NCI-H446 (cell line): ENCODE results near the gene FRS3.
A peak's percentile ranks its signal among the peaks of the same experiment; 100 is the strongest.
"Not testable (repeated sequence)": the region's sequence is repeated elsewhere in the genome, so short reads cannot be mapped to it uniquely, and the experiment has no call there.

Experiments used
- DNase-seq, 2 experiments: peaks; one replicate each; lab custom pipeline; 2025; lab: John Stamatoyannopoulos, UW

Gene FRS3

DNA sequence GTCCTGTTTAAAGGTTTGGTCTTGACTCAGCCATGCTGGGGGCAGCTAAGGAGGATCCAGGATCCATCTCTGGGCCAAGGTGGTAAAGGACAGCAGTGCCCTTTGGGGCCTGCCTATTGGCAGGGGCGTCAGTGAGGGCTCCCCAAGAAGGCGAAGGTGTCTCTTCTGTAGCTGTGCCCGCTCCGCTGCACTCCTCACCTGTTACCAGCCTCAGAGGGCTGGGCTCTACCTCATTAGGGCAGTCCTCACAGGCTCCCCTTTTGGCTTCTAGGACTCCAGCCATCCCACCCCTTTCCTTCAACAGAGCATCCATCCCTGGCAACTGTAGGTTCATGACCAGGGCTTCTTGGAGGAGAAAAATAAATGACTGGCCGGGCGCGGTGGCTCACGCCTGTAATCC, 10.3 kb downstream of the FRS3 start:
- no peak for DNase-seq

DNA sequence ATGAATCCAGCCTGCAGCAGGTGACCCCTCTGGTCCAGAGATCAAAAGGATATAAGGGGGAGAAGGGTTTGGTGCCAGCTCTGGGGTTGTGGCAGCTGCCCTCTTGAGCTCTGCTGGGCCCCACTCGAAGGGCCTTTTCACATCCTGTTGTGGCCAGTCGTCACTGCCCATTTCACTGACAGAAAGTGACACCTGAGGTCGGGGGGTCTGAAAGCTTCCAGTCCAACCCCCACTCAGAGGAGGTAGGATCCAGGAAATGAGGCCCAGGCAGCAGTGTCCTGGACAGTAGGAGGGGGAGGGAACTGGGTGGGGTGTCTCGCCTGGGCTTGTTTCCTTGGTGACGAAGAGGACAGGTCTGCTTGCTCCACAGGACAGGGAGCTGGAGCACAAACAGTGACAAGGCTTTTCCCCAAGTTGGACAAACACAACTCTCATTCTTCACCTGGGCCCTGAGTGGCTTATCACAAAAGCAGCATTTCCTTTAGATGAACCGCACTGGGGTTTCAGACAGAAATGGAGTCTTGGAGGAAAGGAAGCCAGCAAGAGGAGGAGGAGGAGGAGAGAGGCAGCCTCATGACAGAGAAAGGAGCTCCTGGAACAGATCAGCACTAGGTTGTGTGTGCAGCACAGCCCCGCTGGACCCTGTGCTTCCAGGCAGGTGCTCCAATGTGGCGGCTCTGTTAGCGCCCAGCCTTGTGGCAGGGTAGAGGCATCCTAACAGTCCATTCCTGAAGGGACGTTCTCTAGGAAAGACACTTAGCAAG, 11.0 kb downstream of the FRS3 start:
- no peak for DNase-seq

DNA sequence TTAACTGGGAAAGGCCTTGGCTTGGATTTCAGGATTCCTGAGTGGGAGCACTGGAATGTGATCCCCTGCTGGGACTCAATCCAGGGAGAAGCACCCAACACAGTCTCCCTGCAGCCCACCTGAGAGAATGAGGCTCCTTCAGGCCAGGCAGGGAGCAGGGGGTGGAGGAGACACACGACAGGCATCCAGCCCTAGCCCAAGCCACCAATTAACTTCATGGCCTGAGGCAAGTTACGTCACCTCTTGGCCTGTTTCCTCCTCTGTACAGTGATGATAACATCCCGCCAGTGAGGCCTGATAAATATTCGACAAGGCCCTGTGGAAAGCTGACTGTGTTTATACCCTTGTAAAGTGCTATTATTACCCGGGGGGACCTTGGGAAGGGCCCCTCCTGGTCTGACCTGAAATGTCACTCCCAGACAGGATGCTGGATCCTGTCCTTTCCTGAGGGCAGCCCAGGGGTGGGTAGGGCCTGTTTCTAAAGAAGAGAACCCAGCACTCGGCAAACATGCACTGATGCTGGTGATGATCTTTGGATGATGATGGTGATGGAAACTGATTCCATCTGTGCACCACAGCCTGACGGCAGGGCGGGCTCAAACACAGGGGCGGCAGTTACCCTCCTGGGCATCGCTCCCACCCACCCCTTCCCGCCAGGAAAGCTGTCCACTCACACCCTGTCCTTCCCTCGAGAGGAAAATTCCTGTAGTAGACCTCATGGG, 12.4 kb downstream of the FRS3 start:
- DNase-seq, result no peak

DNA sequence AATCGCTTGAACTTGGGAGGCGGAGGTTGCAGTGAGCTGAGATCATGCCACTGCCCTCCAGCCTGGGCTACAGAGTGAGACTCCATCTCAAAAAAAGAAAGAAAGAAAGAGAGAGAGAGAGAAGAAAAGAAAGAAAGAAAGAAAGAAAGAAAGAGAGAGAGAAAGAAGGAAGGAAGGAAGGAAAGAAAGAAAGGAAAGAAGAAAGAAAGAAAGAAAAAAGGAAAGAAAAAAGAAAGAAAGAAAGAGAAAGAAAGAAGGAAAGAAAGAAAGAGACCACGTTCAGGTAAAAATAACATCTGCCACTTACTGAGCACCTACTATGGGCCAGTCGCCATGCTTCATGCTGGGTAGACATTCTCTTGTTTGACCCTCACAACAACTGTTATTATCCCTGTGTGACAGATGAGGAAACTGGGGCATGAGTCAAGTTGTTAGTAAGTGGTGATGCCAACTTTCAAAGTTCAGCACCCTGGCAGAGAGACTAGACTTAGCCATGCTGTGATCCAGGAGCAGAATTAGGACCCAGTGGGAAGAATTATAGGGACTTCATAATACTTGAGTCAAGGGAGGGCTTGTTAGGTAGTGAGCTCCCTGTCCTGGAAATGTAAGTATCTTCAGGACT, 13.5 kb downstream of the FRS3 start:
- DNase-seq, result not testable (repeated sequence)

DNA sequence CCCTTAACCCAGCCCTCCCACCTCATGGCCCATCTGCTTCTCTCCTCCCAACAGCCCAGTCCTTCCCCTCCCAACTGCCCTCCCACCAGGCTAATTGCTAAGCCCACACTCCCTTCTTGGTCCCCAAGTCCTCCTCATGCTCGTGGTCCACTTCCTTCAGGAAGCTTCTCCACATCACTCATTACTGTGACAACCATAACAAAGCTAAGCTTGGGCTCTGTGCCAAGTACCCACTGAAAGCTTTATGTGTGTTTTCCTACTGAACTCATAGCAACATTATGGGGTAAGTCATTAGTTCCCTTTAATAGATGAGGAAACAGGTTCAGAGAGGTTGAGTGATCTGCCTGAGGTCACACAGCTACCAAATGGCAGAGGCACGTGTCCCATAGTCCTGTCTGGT, 16.2 kb downstream of the FRS3 start:
- no peak for DNase-seq

DNA sequence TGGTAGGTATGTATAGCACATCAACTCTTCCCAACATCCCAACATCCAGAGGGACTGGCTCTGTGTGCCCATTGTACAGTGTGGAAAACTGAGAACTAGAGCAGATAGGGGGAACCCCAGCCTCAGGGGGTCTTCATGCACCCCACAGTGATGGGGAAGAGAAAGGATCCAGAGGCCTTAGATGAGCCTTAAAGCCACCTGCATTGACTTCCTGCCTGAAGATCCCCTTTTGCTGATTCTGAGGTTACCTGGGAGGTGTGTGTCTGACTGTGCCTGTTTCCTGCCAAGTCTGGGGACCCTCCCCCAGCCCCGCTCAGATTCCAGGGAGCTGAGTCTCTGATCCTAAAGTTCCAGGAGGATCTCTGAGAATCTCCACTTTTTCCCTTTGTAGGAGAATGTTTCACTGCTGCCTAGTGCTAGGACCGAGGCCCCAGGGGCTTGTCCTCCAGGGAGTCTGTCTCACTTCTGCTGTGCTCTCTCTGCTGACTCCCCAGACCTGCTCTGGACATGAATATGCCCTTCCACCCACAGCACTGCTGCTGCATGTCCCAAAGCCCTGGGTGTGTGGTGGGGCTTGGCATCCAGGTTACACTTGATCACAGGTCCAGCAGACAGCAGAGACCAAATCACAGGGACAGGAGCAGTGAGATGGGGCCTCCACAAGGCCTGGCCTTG, 19.7 kb downstream of the FRS3 start:
- DNase-seq, result no peak

DNA sequence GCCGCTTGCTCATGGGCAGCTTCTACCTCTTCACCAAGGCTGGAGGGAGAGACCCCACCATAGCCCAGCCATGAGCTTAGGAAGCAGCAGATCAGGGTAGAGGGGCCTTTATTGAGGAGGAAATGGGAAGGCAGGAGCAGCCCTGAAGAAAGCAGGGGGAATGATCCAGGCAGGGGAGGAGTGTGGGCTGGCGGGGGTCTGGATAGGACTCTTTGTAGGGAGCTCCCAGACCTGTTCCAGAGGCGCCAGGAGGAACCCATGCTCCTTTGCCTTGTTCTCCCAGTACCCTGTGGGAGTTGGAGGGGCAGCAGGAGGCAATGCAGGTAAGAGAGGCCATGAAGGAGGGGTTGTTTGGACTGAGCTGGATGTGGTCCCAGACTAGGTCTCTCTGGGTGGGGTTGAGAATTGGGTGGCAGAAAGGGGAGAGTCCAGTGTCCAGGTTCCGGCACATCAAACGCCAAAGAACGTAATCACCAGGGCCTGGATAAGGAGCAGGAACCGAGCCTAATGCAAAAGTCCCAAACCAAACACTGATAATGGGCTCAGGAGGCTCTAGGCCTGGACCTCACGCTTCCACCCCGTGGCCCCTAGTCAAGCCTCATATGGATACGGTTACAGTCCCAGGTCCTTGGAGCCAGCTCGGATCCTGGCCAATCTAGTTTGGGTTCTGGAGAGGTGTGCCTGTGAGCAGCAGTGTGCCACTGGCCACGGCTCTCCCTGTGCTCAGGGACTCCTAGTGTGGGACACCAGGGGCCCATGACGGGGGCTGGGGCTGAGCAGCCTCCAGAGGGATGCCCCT, 20.4 kb downstream of the FRS3 start:
- no peak for DNase-seq

DNA sequence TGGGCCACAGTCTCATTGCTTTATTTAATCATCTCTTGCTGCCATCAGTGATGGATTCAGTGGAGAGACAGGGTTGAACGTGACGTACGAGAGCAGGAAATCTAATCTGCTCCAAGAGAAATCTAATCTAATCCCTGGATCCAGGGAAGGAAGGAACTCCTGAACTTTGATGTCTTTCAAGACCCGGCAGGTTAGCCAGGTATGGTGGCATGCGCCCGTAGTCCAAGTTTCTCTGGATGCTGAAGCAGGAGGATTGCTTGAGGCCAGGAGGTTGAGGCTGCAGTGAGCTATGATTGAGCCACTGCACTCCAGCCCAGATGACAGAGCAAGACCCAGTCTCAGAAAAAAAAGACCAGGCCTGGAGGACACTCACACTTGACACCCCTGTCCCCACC, 21.1 kb downstream of the FRS3 start:
- DNase-seq, result no peak

DNA sequence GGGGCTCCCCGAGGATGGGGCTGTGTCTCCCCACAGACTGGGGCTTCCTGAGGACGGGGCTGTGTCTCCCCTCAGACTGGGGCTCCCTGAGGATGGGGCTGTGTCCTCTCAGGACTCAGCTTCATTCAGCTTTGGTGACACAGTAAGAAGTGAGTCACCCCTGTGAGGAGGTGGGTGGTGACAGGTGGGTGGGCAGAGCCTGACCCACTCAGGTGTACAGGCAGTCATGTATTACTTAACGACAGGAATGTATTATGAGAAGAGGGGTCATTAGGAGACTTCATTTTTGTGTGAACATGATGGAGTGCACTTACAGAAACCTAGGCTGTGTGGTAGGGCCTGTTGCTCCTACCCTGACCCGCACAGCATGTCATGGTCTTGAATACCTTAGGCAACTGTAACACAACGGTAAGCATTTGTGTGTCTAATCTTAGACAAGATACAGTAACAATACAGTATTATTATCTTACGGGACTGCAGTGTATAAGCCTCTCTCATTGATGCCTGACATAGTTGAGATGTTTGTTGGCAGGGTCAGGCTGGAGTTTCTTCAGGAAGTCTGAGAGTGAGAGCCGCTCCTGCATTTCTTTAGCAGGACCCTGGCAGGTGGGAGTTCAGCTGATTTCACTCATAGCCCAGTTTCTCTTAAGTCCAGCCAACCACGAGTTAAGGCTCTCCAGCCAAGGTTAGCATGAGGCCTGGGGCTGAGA, 21.6 kb downstream of the FRS3 start:
- DNase-seq, result no peak

DNA sequence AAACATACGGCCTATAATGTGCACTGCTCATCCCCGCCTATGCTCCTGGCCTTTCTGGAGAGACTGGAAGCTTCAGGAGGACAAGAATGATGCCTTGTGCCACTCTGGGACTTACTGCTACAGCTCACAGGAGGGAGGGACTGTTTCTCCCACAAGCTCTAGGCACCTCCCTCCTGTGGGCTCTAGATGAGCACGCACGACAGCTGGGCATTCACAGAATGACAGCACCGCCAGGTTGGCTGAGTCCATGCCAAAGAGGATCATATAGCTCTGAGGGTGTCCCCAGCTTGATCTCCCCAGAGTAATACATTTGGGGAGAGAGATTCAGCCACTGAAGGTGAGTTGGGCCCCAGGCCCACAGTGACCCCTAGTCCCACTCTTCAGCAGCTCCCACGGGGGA, 22.4 kb downstream of the FRS3 start:
- peak in 1 of 2 experiments; percentile 19 for DNase-seq

DNA sequence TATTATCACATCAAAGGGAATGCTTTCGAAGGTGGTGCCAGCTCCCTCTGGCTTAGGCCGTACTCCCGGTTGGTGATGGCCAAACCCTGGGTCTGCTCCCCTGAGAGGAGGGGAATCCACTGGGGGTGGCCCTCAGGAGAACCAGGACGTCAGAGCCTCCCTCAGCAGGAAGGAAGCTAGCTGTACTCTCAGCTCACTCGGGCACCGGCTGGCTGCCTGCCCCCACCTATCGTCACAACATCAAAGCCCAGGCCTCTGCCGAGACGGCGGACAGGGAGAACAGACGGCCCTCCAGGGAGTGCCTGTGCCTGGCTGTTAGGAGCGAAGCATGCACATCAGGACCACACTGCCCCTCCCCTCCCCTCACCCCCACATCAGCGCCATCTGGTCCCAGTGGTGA, 23.3 kb downstream of the FRS3 start:
- no peak for DNase-seq

DNA sequence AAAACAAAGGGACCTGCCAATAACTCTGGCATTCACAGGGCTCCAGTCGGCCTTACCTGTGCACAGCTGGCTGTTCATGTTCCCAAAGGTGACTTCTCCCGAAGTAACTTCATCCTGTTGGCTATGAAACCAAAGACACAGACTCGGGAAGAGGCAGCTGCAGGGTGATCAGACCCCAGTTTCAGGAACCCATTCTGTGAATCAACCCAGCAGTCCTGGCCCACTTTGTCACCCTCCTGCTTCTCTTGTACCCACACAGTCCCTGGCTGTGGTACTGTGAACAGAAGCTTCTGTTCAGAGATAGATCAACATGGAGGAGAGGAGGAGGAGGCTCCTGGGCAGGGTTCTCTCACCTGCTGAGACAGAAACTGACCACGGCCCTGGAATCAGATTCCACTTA, 23.8 kb downstream of the FRS3 start:
- no peak for DNase-seq

DNA sequence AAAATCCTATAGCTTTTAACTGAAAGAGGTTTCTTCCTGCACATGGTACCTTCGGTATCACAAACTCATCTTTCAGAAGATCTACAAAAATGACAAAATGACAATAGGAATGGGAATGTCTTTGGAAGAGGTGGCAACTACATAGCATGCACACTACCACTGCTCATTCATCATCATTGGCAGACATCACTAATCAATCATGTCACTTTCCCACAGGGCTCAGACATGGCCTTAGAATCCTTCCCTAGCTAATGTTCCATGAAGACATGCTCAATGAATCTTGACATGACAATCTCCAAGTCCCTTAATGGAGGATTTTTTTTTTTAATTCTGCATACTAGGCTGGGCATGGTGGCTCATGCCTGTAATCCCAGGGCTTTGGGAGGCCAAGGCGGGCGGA, 29.3 kb downstream of the FRS3 start:
- no peak for DNase-seq

DNA sequence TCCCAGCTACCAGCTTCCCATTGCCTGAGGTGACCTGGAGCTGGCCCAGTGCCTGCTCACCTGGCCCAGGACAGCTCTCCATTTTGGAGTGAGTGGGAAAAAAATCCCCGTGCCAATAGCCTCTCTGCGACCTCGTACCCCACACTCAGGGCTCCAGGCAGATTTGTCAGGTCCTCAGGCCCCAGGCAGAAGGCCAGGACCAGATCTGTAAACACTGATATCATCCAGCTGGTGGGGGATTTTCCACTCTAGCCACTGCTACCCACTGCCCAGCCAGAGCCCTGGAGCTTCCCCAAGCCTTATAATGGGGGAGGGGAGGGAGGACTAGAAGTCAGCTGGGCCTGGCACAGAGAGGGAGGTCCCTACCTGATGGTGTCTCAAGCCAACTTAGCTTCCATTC, 31.2 kb downstream of the FRS3 start:
- DNase-seq, result no peak

DNA sequence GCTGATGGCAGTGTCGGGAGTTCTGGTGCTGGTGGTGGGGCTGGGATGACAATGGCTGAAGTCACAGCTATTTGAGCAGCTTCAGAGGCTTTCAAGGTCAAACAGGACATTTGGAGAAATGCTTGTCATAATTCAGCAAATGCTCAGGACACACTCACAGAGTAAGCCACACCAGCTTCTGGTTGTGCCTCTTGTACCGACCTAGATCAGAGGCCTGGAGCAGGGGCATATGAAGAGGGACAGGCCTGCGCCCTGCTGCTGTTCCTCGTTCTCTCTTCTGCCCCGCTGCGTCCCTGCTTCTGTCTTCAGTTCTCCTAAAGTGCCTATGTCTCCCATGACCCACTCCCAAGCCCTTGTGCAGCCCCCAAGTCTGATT, 31.6 kb downstream of the FRS3 start:
- no peak for DNase-seq

DNA sequence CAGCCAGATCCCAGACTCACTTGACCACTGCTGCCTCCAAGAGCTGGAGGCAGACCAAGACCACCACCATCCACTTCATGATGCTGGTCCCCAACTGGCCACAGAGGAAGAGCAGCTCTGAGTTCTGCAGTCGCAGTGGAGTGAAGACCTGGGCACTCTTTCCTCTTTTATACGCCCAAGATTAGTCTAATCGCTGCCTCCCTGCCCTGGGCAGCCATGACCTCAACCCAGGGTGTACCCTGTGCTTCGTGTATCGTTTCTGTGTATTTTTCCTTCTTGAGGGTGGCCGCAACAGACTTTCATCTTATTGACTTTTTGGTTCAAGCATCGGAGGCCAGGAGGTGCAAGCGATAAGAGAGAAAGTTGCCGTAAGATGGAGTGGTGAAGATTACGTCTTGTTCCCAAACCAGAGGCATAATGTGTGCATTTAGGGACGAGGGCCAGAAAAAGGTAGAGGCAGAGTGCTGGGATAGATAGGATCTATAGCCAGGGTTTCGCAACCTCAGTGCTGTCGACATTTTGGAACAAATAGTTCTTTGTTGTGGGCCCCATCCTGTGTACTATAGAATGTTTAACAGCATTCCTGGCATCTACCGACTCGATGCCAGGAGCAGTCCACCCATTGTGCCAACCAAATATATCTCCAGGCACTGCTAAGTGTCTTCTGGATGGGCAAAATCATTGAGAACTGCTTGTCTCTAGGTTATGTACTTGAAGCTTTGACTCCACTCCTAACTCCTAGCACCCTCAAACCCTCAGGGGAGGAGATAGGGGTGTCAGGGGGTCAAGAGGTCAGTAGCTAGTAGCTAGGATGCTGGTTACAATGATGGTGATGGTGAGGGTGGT, 32.2 kb downstream of the FRS3 start, which contains the start of gene PGC:
Gene PGC, minus strand, starts transcription at position 142 of the 846 bp plus-strand sequence. Its CDS starts 63 bp downstream, at position 79.
- no peak for DNase-seq

DNA sequence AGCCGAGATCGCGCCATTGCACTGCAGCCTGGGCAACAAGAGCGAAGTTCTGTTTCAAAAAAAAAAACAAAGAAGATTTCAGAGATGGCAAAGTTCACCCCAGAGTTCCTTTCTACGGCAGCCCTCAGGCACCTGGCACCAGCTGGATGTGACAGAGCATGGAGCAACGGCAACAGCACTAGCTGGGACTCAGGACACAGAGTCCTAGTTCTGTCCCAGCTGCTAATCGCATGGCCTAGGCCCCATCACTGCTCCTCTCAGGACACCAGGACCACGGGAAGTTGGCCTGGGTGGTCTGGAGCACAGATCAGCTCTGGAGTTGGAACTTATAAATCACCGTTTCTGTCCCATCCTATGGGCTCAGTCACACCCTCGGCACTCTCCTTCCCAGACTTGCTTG, 33.6 kb downstream of the FRS3 start:
- no peak for DNase-seq

DNA sequence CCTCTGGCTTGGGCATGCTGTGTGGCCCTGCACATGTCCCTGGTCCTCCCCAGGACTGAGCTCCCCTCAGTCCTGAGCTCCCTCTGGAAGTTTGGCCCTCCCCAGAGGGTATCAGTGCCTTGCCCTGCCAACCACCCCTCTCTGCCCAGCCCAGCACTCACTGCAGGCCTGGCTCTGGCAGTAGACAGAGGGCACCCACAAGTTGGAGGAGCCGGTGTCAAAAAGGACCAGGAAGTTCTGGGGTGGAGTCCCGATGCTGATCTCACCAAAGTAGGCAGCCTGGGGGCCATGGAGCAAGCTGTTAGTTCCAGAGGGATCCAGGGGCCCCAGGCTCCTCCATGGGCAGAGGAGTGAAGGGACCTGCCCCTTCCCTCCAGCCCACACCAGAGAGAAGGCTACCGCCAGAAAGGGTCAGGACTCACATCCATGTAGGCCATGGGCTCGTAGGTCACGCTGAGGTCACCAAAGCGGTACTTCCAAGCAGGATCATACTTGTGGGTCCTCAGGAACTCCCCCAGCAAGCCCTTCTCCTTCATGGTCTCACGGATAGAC, 35.4 kb downstream of the FRS3 start:
- no peak for DNase-seq

DNA sequence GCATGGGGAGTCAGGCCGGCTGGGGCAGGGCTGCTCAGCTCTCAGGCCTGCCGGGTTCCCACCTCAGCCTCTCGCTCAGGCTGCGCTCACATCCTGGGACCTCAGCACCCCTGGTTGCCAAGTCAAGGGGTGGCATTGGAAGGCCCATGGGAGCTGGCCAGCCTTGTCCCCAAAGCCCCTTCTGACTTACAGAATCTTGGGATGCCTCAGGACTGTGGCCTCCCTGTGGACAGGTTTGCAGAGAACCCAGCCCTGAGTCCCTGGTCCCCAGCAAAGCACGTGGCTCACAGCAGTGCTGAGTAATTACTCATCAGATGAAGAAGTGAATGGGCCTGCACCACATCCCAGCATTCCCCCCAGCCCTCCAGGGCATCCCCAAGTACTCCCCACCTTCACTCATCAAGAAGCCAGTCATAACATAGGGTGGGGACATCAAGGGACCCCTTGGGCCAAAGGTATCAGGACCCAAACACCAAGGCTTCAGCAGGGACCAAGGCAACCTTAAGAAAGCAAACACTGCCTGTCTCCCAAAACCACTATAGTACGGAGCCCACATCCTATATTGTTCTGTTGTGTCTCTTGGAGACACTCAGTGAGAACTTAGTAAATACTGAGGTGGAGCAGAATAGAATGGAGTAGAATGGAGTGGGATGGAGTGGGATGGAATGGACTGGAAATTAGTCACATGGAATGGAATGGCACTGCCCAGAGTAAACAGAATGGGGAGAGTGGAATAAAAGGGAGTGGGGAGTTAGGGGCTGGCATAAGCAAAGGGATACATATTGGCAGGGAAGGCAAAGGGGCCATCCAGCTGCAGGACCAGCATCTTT, 36.1 kb downstream of the FRS3 start:
- no peak for DNase-seq
